Peyer's patch (tissue), 4 donors: Measurements from ENCODE around the gene ANO2. TPM values are rescaled to one million over a fixed set of nuclear protein-coding genes. Genes with fewer than 3 reads are reported as not detected.

Source experiments
- DNase-seq, 3 donors: peaks; one replicate each; pipeline ENCODE4 v3.0.0-alpha.2; 2017 to 2019
- H3K27ac ChIP-seq, 4 donors: fragments of 200-600 bp; sonication (generic); one replicate each; pipeline ENCODE4 v1.5.1; 2016 to 2019
- H3K27me3 ChIP-seq, 2 donors: fragments of 200-600 bp; sonication (generic); one replicate each; pipeline ENCODE4 v1.5.1; 2019
- H3K36me3 ChIP-seq, 3 donors: fragments of 200-600 bp; sonication (generic); one replicate each; pipeline ENCODE4 v1.5.1; 2016 to 2019
- H3K4me1 ChIP-seq, 4 donors: fragments of 200-600 bp; sonication (generic); one replicate each; pipeline ENCODE4 v1.5.1; 2016 to 2019
- H3K4me3 ChIP-seq, 4 donors: fragments of 200-600 bp; sonication (generic); 1 replicate in 3 of 4; 2 replicates in 1 of 4; pipeline ENCODE4 v1.5.1; 2016 to 2019; ENCODE audit warnings: mild to moderate bottlenecking in 1 of 4
- H3K9me3 ChIP-seq, 4 donors: fragments of 200-600 bp; sonication (generic); one replicate each; pipeline ENCODE4 v1.5.1; 2016 to 2019; ENCODE audit warnings: mild to moderate bottlenecking in 1 of 4
- CTCF ChIP-seq, 6 experiments: fragments of 450-650 bp in 4 of 6; fragments of 200-600 bp in 2 of 6; sonication (generic) in 1 of 6; IDR thresholded peaks; one replicate each; pipeline ENCODE4 v1.5.1; 2017 to 2019; ENCODE audit warnings: antibody characterized with exemption in 6 of 6, mild to moderate bottlenecking in 3 of 6, moderate library complexity in 1 of 6
- POLR2A ChIP-seq, 2 donors: fragments of 450-650 bp; IDR thresholded peaks; one replicate each; pipeline ENCODE4 v1.5.1; 2017; ENCODE audit warnings: antibody characterized with exemption in 2 of 2, mild to moderate bottlenecking in 2 of 2, moderate library complexity in 2 of 2
- total RNA-seq, 4 donors: library from RNA; depleted of rRNA; stranded (reverse); fragments of >200 nt; gene quantifications; one replicate each; pipeline ENCODE4 v1.1.0, GENCODE V29; 2016

The ANO2 gene
- total RNA-seq, 4 donors from 2014 or later, result 0.53 to 23.9 (median 5.8) TPM

DNA sequence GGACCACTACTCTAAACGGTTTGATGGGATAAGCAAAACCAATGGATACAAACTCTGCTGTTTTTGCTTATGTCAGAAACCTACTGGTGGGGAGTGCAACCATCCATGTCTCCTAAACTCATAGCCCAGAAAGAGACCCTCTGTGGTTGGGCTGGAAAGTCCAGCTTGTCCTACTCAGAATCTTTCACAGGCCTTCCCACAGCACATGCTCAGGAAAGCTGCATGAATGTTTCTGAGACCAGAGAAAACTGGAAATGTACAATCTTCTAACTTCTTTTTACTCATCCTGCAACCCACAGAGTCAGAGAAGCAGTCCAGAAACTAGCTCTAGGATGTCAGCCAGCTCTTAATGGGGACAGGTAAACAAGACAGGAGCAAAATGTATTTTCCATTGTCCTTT lies 73.3 kb downstream of the ANO2 start:
- Histone ChIP-seq H3K27me3 (no peaks in the 10 kb centered on the region), H3K36me3 (no peaks in the 10 kb centered on the region), H3K4me1 (no peaks in the 10 kb centered on the region), H3K9me3 (no peaks in the 10 kb centered on the region), H3K4me3 (no peak overlapping the region), H3K27ac (no peak overlapping the region)
- no peak for DNase-seq
- TF ChIP-seq POLR2A (IDR thresholded peaks at IDR 0.05), result no peak
- TF ChIP-seq CTCF (IDR thresholded peaks at IDR 0.05), result no peak

DNA sequence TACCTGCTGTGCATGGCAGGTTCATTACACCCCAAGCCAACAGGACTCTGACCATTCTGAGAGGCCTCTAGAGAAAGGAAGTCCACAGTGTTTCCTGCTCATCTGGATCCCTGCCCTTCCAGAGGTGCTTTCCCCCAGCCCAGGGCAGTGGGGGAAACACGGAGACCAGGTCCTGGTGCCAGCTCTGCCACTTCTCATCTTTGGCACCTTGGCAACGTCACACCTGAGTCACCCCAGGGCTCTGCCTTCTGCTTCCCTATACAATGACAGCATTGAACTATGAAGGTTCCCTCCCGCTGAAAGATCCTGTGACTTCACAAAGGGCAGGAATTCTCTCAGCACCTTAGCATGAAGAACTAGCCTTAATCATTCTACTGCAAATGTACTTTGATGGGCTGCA lies 74.9 kb downstream of the ANO2 start:
- Histone ChIP-seq H3K36me3 (no peaks in the 10 kb centered on the region), H3K4me3 (no peak overlapping the region), H3K4me1 (no peaks in the 10 kb centered on the region), H3K9me3 (no peaks in the 10 kb centered on the region), H3K27ac (no peak overlapping the region), H3K27me3 (no peaks in the 10 kb centered on the region)
- no peak for DNase-seq
- TF ChIP-seq POLR2A (IDR thresholded peaks at IDR 0.05) (no peak), CTCF (IDR thresholded peaks at IDR 0.05) (no peak)

GRCh38 chr12:5868625-5869295 lies 76.3 kb downstream of the ANO2 start:
- no peaks in the 10 kb centered on the region for H3K9me3 ChIP-seq

GRCh38 chr12:5865397-5865796 lies 79.7 kb downstream of the ANO2 start:
- no peaks in the 10 kb centered on the region for H3K9me3 ChIP-seq
- no peaks in the 10 kb centered on the region for H3K36me3 ChIP-seq
- H3K4me1 ChIP-seq, result no peaks in the 10 kb centered on the region
- H3K4me3 ChIP-seq, result no peak overlapping the region
- H3K27me3 ChIP-seq, result no peaks in the 10 kb centered on the region
- TF ChIP-seq POLR2A (IDR thresholded peaks at IDR 0.05) (no peak), CTCF (IDR thresholded peaks at IDR 0.05) (no peak)
- H3K27ac ChIP-seq, result no peak overlapping the region
- DNase-seq, result no peak

More at GRCh38 chr12:5868625-5869295, 76.3 kb downstream of the ANO2 start:
- H3K36me3 ChIP-seq, result no peaks in the 10 kb centered on the region
- DNase-seq, result no peak
- no peaks in the 10 kb centered on the region for H3K4me1 ChIP-seq
- no peak overlapping the region for H3K4me3 ChIP-seq
- H3K27ac ChIP-seq, result no peak overlapping the region
- no peaks in the 10 kb centered on the region for H3K27me3 ChIP-seq
- TF ChIP-seq CTCF (IDR thresholded peaks at IDR 0.05), result no peak
- no peak for TF ChIP-seq POLR2A (IDR thresholded peaks at IDR 0.05)

DNA sequence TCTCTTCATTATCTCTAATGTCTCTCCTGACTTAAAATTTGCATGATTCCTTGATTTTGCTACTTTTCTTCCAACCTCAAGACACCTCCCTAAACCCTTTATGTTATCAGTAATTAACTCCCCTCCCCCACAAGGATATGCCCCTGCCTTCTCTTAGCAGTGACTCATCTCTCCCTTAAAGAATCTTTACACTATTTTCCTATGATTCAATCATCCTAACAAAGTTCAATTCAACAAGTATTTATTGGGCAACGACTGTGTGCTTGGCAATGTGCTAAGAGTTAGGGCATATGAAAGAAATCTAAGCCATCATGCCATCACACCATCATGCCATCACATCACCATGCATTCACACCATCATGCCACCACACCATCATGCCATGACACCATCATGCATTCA lies 80.1 kb downstream of the ANO2 start:
- TF ChIP-seq CTCF (IDR thresholded peaks at IDR 0.05) (no peak), POLR2A (IDR thresholded peaks at IDR 0.05) (no peak)
- Histone ChIP-seq H3K36me3 (no peaks in the 10 kb centered on the region), H3K4me1 (no peaks in the 10 kb centered on the region), H3K27ac (no peak overlapping the region), H3K9me3 (no peaks in the 10 kb centered on the region), H3K4me3 (no peak overlapping the region), H3K27me3 (no peaks in the 10 kb centered on the region)
- DNase-seq, result no peak

DNA sequence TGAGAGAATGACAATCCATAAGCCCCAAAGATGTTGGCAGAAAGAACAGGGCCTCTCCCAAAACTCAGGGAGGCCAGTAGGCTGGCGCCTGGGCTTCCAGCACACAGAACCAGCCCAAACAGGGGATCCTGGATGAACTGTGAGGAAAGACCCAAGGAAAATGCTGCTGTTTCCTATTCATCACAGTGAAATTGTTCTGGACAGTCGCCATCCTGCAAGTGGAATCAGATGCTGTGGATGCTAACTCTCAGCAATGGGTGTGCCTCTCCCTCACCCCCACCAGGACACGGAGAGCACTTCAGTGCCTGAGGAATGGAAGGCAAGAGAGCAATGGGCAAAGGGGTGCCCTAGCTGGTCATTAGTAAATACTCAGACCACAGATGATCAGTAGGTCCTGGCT lies 80.8 kb downstream of the ANO2 start:
- Histone ChIP-seq H3K4me3 (no peak overlapping the region), H3K27me3 (no peaks in the 10 kb centered on the region), H3K4me1 (no peaks in the 10 kb centered on the region), H3K27ac (no peak overlapping the region), H3K36me3 (no peaks in the 10 kb centered on the region), H3K9me3 (no peaks in the 10 kb centered on the region)
- TF ChIP-seq POLR2A (IDR thresholded peaks at IDR 0.05) (no peak), CTCF (IDR thresholded peaks at IDR 0.05) (no peak)
- no peak for DNase-seq
